GM12878 (cell line): ENCODE results near the gene ITPR2. TPM values are rescaled to one million over a fixed set of nuclear protein-coding genes. Genes with fewer than 3 reads are reported as not detected.

ENCODE experiments used
- ATAC-seq: fragments of 200-7000 bp; cut with Tn5 transposase; 3 replicates; pipeline ENCODE4 v1.9.1; 2020; ENCODE audit warnings: mild to moderate bottlenecking, moderate library complexity
- BruUV-seq: library from RNA; stranded (reverse); fragments of 400-500 nt; replicated peaks from 2 replicates; lab custom pipeline; 2021; lab: Mats Ljungman, UMichigan
- CTCF ChIA-PET: fragments of 300-600 bp; sonication (Branson Sonifier 250); formaldehyde crosslinking; extraction: SDS; loops from one replicate; lab custom pipeline; 2021; ENCODE audit warnings: inconsistent platforms; lab: Yijun Ruan, JAX
- POLR2A ChIA-PET: fragments of 350-600 bp; formaldehyde crosslinking; extraction: SDS; loops from one replicate; lab custom pipeline; 2021; ENCODE audit warnings: inconsistent platforms; lab: Charles Lee
- RAD21 ChIA-PET: fragments of 300-600 bp; sonication (Branson Sonifier 250); formaldehyde crosslinking; loops from one replicate; lab custom pipeline; 2023; ENCODE audit warnings: antibody characterized with exemption; ENCODE audit not compliant: unreplicated experiment; lab: Charles Lee
- SMC1A ChIA-PET: fragments of 300-600 bp; sonication (Branson Sonifier 250); formaldehyde crosslinking; loops from one replicate; lab custom pipeline; 2023; ENCODE audit not compliant: unreplicated experiment, uncharacterized antibody; lab: Charles Lee
- DNase-seq: peaks from one replicate; pipeline ENCODE4 v3.0.0-alpha.2; 2011; ENCODE audit warnings: low read depth, low spot score
- FAIRE-seq: peaks from 3 replicates; lab custom pipeline; 2011; peaks lifted over from hg19 to GRCh38; lab: Jason Lieb, UNC
- H2AFZ ChIP-seq: 2 replicates; pipeline ENCODE4 v1.6.0; 2011; ENCODE audit warnings: low read depth, low read length, control low read depth; ENCODE audit not compliant: control insufficient read depth
- H3K27ac ChIP-seq: 2 replicates; pipeline ENCODE4 v1.5.1; 2011; ENCODE audit warnings: control low read depth; ENCODE audit not compliant: control insufficient read depth, insufficient read depth
- H3K27me3 ChIP-seq, 2 experiments: replicated peaks in 1 of 2; 2 replicates each; pipeline versions ENCODE4 v1.6.0 to v1.6.1; 2011; ENCODE audit warnings: low read length in 1 of 2; ENCODE audit not compliant: control insufficient read depth in 2 of 2, insufficient read depth in 2 of 2
- H3K36me3 ChIP-seq, 2 experiments: 2 replicates each; pipeline ENCODE4 v1.5.1; 2011; ENCODE audit warnings: low read length in 1 of 2; ENCODE audit not compliant: control insufficient read depth in 2 of 2, insufficient read depth in 2 of 2
- H3K4me1 ChIP-seq: 2 replicates; pipeline ENCODE4 v1.6.1; 2011; ENCODE audit warnings: mild to moderate bottlenecking, low read length, moderate library complexity, mixed read lengths; ENCODE audit not compliant: control insufficient read depth, insufficient read depth
- H3K4me2 ChIP-seq: 2 replicates; pipeline ENCODE4 v1.6.0; 2011; ENCODE audit warnings: control low read depth; ENCODE audit not compliant: control insufficient read depth, insufficient read depth
- H3K4me3 ChIP-seq: fragments of 200-600 bp; sonication (generic); 2 replicates; pipeline ENCODE4 v1.5.1; 2016
- H3K79me2 ChIP-seq: 2 replicates; pipeline ENCODE4 v1.6.0; 2011; ENCODE audit warnings: low read length; ENCODE audit not compliant: control insufficient read depth, insufficient read depth
- H3K9ac ChIP-seq: 2 replicates; pipeline ENCODE4 v1.8.0; 2011; ENCODE audit warnings: low read length, control low read depth, mixed read lengths; ENCODE audit not compliant: control insufficient read depth, insufficient read depth
- H3K9me3 ChIP-seq: replicated peaks from 3 replicates; pipeline ENCODE4 v1.5.1; 2011; ENCODE audit warnings: mild to moderate bottlenecking, low read length; ENCODE audit not compliant: control insufficient read depth, insufficient read depth
- H4K20me1 ChIP-seq: 2 replicates; pipeline ENCODE4 v1.6.0; 2011; ENCODE audit not compliant: control insufficient read depth, insufficient read depth
- ATF3 ChIP-seq: IDR thresholded peaks from 2 replicates; pipeline ENCODE4 v1.6.1; 2011; ENCODE audit warnings: low read depth, mild to moderate bottlenecking, low read length, moderate library complexity, borderline replicate concordance; ENCODE audit errors: extremely low read depth
- BHLHE40 ChIP-seq, 2 experiments: fragments of 450-650 bp in 1 of 2; IDR thresholded peaks; 2 replicates each; pipeline ENCODE4 v1.6.1; 2011 to 2017; ENCODE audit warnings: low read depth in 2 of 2, borderline replicate concordance in 1 of 2, improper control_type of control experiment in 1 of 2, low read length in 1 of 2, mild to moderate bottlenecking in 1 of 2
- CHD1 ChIP-seq: IDR thresholded peaks from 2 replicates; pipeline ENCODE4 v1.6.1; 2012; ENCODE audit warnings: low read depth, low read length, improper control_type of control experiment
- EED ChIP-seq: sonication (generic); IDR thresholded peaks from 2 replicates; pipeline ENCODE4 v1.6.1; 2016; ENCODE audit warnings: antibody characterized with exemption, low read depth
- HCFC1 ChIP-seq: fragments of 150-350 bp; IDR thresholded peaks from 2 replicates; pipeline ENCODE4 v1.6.1; 2014; ENCODE audit warnings: low read length
- HDAC6 ChIP-seq: fragments of 200-600 bp; sonication (generic); IDR thresholded peaks from one replicate; pipeline ENCODE4 v1.8.0; 2017; ENCODE audit warnings: antibody characterized with exemption; ENCODE audit not compliant: unreplicated experiment
- IRF3 ChIP-seq: fragments of 450-650 bp; IDR thresholded peaks from 2 replicates; pipeline ENCODE4 v1.6.1; 2014; ENCODE audit warnings: mild to moderate bottlenecking
- JUNB ChIP-seq: IDR thresholded peaks from 2 replicates; pipeline ENCODE4 v1.6.1; 2016; ENCODE audit warnings: antibody characterized with exemption, mild to moderate bottlenecking
- MAX ChIP-seq: IDR thresholded peaks from 2 replicates; pipeline ENCODE4 v1.6.1; 2012; ENCODE audit warnings: low read depth, low read length, improper control_type of control experiment
- MEF2A ChIP-seq: IDR thresholded peaks from 2 replicates; pipeline ENCODE4 v1.6.1; 2011; ENCODE audit warnings: low read depth, mild to moderate bottlenecking, low read length, moderate library complexity; ENCODE audit not compliant: insufficient read depth
- MEF2B ChIP-seq: fragments of 450-650 bp; IDR thresholded peaks from 2 replicates; pipeline ENCODE4 v1.6.1; 2018; ENCODE audit warnings: mild to moderate bottlenecking, moderate library complexity; ENCODE audit not compliant: partially characterized antibody, poor library complexity, severe bottlenecking
- MLLT1 ChIP-seq: fragments of 450-650 bp; IDR thresholded peaks from 2 replicates; pipeline ENCODE4 v1.6.1; 2016; ENCODE audit warnings: mild to moderate bottlenecking
- MTA3 ChIP-seq: IDR thresholded peaks from 2 replicates; pipeline ENCODE4 v1.6.1; 2012; ENCODE audit warnings: low read length, inconsistent platforms, borderline replicate concordance
- RCOR1 ChIP-seq: conservative IDR thresholded peaks from 2 replicates; pipeline ENCODE4 v1.6.1; 2012; ENCODE audit warnings: low read depth, low read length, improper control_type of control experiment
- SMAD5 ChIP-seq: IDR thresholded peaks from 2 replicates; pipeline ENCODE4 v1.6.1; 2016; ENCODE audit warnings: antibody characterized with exemption, low read depth
- SREBF2 ChIP-seq: IDR thresholded peaks from 2 replicates; pipeline ENCODE4 v1.6.1; 2012; ENCODE audit warnings: mild to moderate bottlenecking, low read length
- SRF ChIP-seq, 2 experiments: IDR thresholded peaks; 2 replicates each; pipeline ENCODE4 v1.6.1; 2011; ENCODE audit warnings: low read depth in 2 of 2, low read length in 2 of 2, mild to moderate bottlenecking in 1 of 2, moderate library complexity in 1 of 2
- USF1 ChIP-seq: IDR thresholded peaks from 2 replicates; pipeline ENCODE4 v1.6.1; 2011; ENCODE audit warnings: borderline replicate concordance, low read depth, mild to moderate bottlenecking, moderate library complexity, mixed read lengths, low read length; ENCODE audit not compliant: insufficient read depth; ENCODE audit errors: extremely low read length
- WGBS: methylation state at CpG from one replicate; pipeline ENCODE4 v1.1.6; 2016; ENCODE audit warnings: low lambda C conversion rate; ENCODE audit not compliant: insufficient replicate concordance, insufficient coverage; ENCODE audit errors: missing lambda C conversion rate; 5-methylcytosine and 5-hydroxymethylcytosine counted together
- in situ Hi-C: fragments of 300-500 bp; cut with MboI; formaldehyde crosslinking; loops from 9 replicates; pipeline ENCODE4 v1.14.3; 2018; ENCODE audit warnings: mixed read lengths
- intact Hi-C: fragments of 100-400 bp; cut with micrococcal nuclease; formaldehyde crosslinking; loops from one replicate; pipeline ENCODE4 v1.14.2; 2022; ENCODE audit not compliant: unreplicated experiment
- polyA plus RNA-seq, 11 experiments: library from polyadenylated mRNA; depleted of rRNA in 4 of 11; unstranded in 6 of 11; stranded (reverse) in 5 of 11; fragments of >200 nt; fragmentation: Nextera tagmentation in 4 of 11; fragmentation: Illumina TruSeq in 1 of 11; extraction: Ambion mirVana in 4 of 11; extraction: Trizol in 1 of 11; gene quantifications; 1 replicate in 1 of 11; 2 replicates in 10 of 11; pipeline versions ENCODE4 v1.2.1 to v1.2.3, GENCODE V29; 2011 to 2016; ENCODE audit warnings: inconsistent platforms in 2 of 11, missing spikeins in 2 of 11, low read depth in 1 of 11
- total RNA-seq, 4 experiments: library from RNA; depleted of rRNA in 3 of 4; stranded (reverse); fragments of >200 nt in 3 of 4; fragmentation: Illumina TruSeq in 1 of 4; extraction: Trizol in 1 of 4; gene quantifications; 2 replicates each; pipeline versions ENCODE4 v1.2.1 to v1.2.3, GENCODE V29; 2013 to 2021

ITPR2 gene
- total and polyA plus RNA-seq, 10 of the 15 experiments (the other 5 are each of a cell fraction or from before 2014, with no cell fraction given): 7.5 to 76.2 (median 47.1) TPM

- intact Hi-C loops (loop anchor here (10.0 kb wide), 1 partner anchor 49 kb away; no protein-coding TSS in a partner anchor), in situ Hi-C loops (no loop called here)
- H2AFZ ChIP-seq: no peak overlapping the region
- no peak for ATAC-seq
- no peak for DNase-seq
- H3K9me3 ChIP-seq: no peaks in the 10 kb centered on the region
- RAD21 ChIA-PET: interaction anchor here (0.6 to 6.2 kb wide), 3 partner anchors 8 to 49 kb away, joined by 3 to 51 read pairs (median 7); no protein-coding TSS in a partner anchor
- no peak overlapping the region for H3K4me3 ChIP-seq
- SMC1A ChIA-PET: interaction anchor here (0.5 to 6.3 kb wide), 5 partner anchors 15 to 120 kb away, joined by 3 to 40 read pairs (median 3); no protein-coding TSS in a partner anchor
- no TSS peak for BruUV-seq
- H3K36me3 ChIP-seq: no peaks in the 10 kb centered on the region
- TF ChIP-seq JUNB: no peak
- no peak for TF ChIP-seq RCOR1
- TF ChIP-seq EED: no peak
- TF ChIP-seq HDAC6: no peak
- no peak for TF ChIP-seq BHLHE40 (IDR thresholded peaks at IDR 0.05; ENCODE audit: borderline replicate concordance in 1 of 2, low read depth in 2 of 2, low read length in 1 of 2)
- no peak for TF ChIP-seq SREBF2
- TF ChIP-seq USF1: no peak
- no peak for TF ChIP-seq IRF3
- TF ChIP-seq MEF2B: no peak
- no peak for TF ChIP-seq CHD1
- no peak for TF ChIP-seq MEF2A
- no peak for TF ChIP-seq SRF (IDR thresholded peaks at IDR 0.05; ENCODE audit: low read depth in 2 of 2, low read length in 2 of 2)
- TF ChIP-seq HCFC1: no peak
- no peak for TF ChIP-seq MTA3
- no peak for TF ChIP-seq ATF3
- TF ChIP-seq SMAD5: no peak
- no peak for TF ChIP-seq MLLT1
- TF ChIP-seq MAX: no peak
- no peak overlapping the region for H3K4me2 ChIP-seq
- H3K27me3 ChIP-seq: no peaks in the 10 kb centered on the region
- no peak overlapping the region for H3K27ac ChIP-seq
- H3K4me1 ChIP-seq: no peaks in the 10 kb centered on the region
- no peak for FAIRE-seq
- no peak overlapping the region for H3K9ac ChIP-seq
- POLR2A ChIA-PET: no interaction called here
- H3K79me2 ChIP-seq: peaks cover 16% of the 10 kb centered on the region
- no peaks in the 10 kb centered on the region for H4K20me1 ChIP-seq
- CTCF ChIA-PET: interaction anchor here (1.5 to 5.2 kb wide), 3 partner anchors 8 to 49 kb away, joined by 4 to 80 read pairs (median 7); no protein-coding TSS in a partner anchor
- WGBS: 95% methylated on average over 2 of the region's 2 CpGs
These were observed 3.2 kb upstream of the ITPR2 start for GRCh38 chr12:26836201-26836600.
